Measurements from ENCODE around the gene SYP. TPM values are rescaled to one million over a fixed set of nuclear protein-coding genes. Genes with fewer than 3 reads are reported as not detected.

SYP gene
- total and polyA plus RNA-seq, 9 of the 15 experiments (the other 6 are each of a cell fraction or from before 2014, with no cell fraction given) = 0.48 to 5.1 (median 2.6) TPM

DNA sequence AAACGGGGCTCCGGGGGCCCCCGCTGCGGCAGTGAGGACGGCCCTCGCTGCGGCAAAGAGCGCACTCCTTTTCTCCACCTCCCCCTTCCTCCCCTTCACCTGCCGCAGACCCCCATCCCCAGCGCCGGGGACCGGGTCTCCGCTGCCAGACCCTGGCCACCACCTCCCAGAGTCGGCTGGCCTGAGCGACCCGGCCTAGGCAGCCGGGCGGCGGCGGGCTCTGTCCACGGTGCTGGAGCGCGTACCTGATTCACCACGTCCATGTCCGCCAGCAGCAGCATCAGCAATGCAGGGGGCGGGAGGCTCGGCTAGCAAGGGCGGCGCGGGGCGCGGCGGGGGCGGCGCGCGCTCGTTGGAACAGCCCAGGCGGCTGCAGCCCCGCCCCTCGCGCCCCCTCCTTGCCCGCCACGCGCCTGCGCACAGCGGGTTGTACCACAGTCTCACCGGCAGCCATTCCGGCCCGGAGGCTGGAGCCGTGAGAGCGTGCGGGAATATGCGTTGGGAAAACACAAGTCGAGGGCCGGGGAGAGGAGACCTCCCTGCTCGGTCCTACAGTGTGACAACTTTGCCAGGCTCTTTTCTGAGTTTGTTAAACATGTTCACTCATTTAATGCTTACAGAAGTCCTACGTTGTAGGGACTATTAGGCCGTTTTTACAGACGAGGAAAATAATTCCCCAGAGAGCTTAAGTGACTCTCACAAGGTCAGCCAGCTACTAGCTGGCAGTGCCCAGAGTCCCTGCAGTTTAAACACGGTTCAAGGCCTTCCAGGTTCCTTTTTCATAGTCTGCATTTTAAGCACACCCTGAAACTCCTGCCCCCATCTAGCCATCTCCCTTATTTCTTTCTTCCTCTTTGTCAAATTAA lies at the start of gene SYP (continued):
- no peak for TF ChIP-seq PBX2 (CRISPR knock-in tag; IDR thresholded peaks at IDR 0.05; ENCODE audit: low read depth)
- no peak for TF ChIP-seq PBX2 (tag; conservative IDR thresholded peaks at IDR 0.05; ENCODE audit: low read depth)
- TF ChIP-seq ZNF263 (CRISPR knock-in tag; IDR thresholded peaks at IDR 0.05; ENCODE audit: borderline replicate concordance) = peak; percentile 74; the same call in 1 of the 2 replicates
- TF ChIP-seq MCM2 (IDR thresholded peaks at IDR 0.05; ENCODE audit: low read depth) = no peak
- no peak for TF ChIP-seq ELK3 (CRISPR knock-in tag; IDR thresholded peaks at IDR 0.05)
- TF ChIP-seq IRF9 (tag; IDR thresholded peaks at IDR 0.05) = no peak
- TF ChIP-seq SNRNP70 (optimal IDR thresholded peaks at IDR 0.05; ENCODE audit: low read depth, low read length) = no peak
- TF ChIP-seq, protein P1, sequence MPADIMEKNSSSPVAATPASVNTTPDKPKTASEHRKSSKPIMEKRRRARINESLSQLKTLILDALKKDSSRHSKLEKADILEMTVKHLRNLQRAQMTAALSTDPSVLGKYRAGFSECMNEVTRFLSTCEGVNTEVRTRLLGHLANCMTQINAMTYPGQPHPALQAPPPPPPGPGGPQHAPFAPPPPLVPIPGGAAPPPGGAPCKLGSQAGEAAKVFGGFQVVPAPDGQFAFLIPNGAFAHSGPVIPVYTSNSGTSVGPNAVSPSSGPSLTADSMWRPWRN (IDR thresholded peaks at IDR 0.05; ENCODE audit: low read depth) = no peak
- TF ChIP-seq ZNF3 (CRISPR knock-in tag; IDR thresholded peaks at IDR 0.05) = no peak
- no peak for TF ChIP-seq ZNF146 (CRISPR knock-in tag; IDR thresholded peaks at IDR 0.05; ENCODE audit: unreplicated experiment)
- no peak for TF ChIP-seq TOE1 (IDR thresholded peaks at IDR 0.05; ENCODE audit: borderline replicate concordance)
- TF ChIP-seq TOE1 (CRISPR knock-in tag; IDR thresholded peaks at IDR 0.05; ENCODE audit: borderline replicate concordance, low read depth) = peak; percentile 96
- TF ChIP-seq STAG1 (CRISPR knock-in tag; IDR thresholded peaks at IDR 0.05; ENCODE audit: borderline replicate concordance) = peak; percentile 42; the same call in 1 of the 2 replicates
- no peak for TF ChIP-seq POLR3G (IDR thresholded peaks at IDR 0.05; ENCODE audit: extremely low read depth, insufficient read length, insufficient replicate concordance)
- no peak for TF ChIP-seq ARNT (IDR thresholded peaks at IDR 0.05)
- 0 out of 4 replicates have a peak, but pooled peaks of 1 of the 2 experiments have one; percentile 30 for TF ChIP-seq KDM4B (IDR thresholded peaks at IDR 0.05; ENCODE audit: borderline replicate concordance in 2 of 2, low read depth in 1 of 2)
- no peak for TF ChIP-seq CEBPG (CRISPR knock-in tag; IDR thresholded peaks at IDR 0.05)
- no peak for TF ChIP-seq CEBPG (tag; conservative IDR thresholded peaks at IDR 0.05 in 1 of 2, IDR thresholded peaks at IDR 0.05 in 1 of 2)
- peak; percentile 71; the same call in 1 of the 2 replicates for TF ChIP-seq ZNF232 (CRISPR knock-in tag; IDR thresholded peaks at IDR 0.05)
- TF ChIP-seq RBFOX2 (IDR thresholded peaks at IDR 0.05; ENCODE audit: low read depth, low read length) = peak; percentile 85
- no peak for TF ChIP-seq ZBTB26 (CRISPR knock-in tag; IDR thresholded peaks at IDR 0.05)
